GM13977 (cell line): ENCODE measurements around the gene CSNK1D.
"Not testable (repeated sequence)": the region's sequence is repeated elsewhere in the genome, so short reads cannot be mapped to it uniquely, and the experiment has no call there.

Experiments
- DNase-seq: peaks from one replicate; pipeline ENCODE4 v3.0.0; 2012; ENCODE audit warnings: low spot score
- CTCF ChIP-seq: IDR thresholded peaks from 2 replicates; pipeline ENCODE4 v1.5.1; 2012; ENCODE audit warnings: mild to moderate bottlenecking, control low read depth; ENCODE audit not compliant: insufficient read depth; ENCODE audit errors: extremely low read depth, missing control alignments
- in situ Hi-C: fragments of 300-500 bp; cut with MboI; formaldehyde crosslinking; loops from one replicate; pipeline ENCODE4 v1.12.0; 2022; ENCODE audit warnings: low sequenced_read_pairs, low pct_unique_long_range_greater_than_20kb, mixed read lengths, inconsistent platforms; ENCODE audit not compliant: unreplicated experiment

CSNK1D gene

DNA sequence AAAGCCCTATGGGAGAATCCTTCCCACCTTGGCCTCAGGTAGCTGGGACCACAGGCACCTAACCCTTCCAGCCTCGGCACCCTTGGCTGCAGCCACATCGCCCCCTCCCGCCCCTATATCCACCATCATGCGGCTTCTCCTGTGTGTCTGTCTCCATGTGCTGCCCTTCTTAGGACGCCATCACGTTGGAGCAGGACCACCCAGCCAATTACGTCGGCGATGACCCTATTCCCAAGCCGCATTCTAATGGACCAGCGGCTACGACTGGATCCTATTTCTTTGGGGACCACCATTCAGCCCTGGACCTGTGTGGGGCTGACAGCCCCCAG is 57.6 kb downstream of the CSNK1D start:
- no peak for TF ChIP-seq CTCF
- no peak for DNase-seq
- in situ Hi-C loops, result no loop called here

GRCh38 chr17:82215095-82215971 is 58.2 kb downstream of the CSNK1D start:
- in situ Hi-C loops, result no loop called here
- DNase-seq, result peak; percentile 76
- TF ChIP-seq CTCF, result no peak

DNA sequence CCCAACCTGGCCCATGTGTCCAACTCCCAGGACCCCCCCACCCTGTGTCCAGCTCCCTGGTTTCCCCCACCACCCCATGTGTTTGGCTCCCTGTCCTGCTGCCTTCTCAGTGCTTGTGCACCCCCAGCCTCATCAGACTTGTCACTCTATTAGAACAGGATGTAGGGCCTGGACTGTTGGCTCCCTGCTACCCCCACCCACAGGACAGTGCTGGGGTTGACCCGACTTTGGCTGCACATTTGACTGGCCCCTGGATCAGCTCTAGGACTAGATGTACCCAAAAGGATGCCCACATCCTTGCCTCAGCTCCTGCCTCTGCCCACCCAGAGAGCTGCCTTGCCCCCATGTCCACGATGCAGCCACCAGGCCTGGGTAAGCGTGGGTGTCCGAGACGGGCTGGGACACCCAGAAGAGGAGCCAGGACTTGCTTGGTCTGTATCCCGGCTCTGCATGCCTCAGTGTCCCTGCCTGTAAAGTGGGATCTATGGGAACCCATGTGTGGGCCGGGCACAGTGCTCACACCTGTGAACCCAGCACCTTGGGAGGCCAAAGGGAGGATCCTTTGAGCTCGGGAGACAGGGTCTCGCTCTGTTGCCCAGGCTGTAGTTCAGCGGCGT is 59.4 kb downstream of the CSNK1D start:
- DNase-seq, result no peak
- in situ Hi-C loops, result no loop called here
- TF ChIP-seq CTCF, result no peak

DNA sequence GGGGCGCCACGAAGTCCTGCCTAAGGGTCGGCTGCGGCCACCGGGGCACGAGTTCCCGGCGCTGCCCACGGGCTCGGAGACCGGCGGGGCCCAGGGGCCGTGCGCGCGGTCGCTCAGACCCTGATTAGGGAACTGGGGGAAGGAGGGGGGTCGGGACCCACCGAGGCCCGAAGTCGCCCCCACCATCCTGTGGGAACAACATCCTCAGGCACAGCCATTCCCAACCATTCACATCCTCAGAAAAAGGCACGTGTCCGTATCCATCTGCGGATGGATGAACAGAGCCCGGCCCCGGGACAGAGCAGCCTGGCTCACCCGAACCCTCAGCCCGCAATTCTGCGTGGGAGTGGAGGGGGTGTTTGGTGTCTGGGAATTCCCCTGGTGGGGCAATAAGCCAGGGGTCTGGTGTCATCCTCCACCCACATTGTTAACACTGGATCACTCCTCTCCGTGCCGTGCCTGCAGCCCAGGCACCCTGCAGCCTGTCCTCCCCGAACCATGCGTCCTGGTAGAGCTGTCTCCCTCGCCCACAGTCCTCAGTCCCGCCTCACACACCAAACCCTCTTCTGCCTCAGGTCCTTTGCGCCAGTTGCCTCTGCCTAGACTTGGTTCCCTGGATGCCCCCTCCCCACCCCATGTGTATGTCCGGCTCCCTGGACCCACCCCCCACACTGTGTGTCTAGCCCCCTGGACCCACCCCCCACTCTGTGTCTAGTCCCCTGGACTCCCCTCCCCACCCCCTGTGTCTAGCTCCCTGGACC is 60.1 kb downstream of the CSNK1D start:
- in situ Hi-C loops, result no loop called here
- DNase-seq, result peak; percentile 77
- TF ChIP-seq CTCF, result no peak

GRCh38 chr17:82212331-82213250 is 60.9 kb downstream of the CSNK1D start, which contains the start of gene CCDC57:
Gene CCDC57, minus strand, starts transcription at chr17:82212842. Its CDS starts 10,898 bp downstream, at chr17:82201944.
- in situ Hi-C loops, result no loop called here
- TF ChIP-seq CTCF, result no peak
- DNase-seq, result peak; percentile 98

DNA sequence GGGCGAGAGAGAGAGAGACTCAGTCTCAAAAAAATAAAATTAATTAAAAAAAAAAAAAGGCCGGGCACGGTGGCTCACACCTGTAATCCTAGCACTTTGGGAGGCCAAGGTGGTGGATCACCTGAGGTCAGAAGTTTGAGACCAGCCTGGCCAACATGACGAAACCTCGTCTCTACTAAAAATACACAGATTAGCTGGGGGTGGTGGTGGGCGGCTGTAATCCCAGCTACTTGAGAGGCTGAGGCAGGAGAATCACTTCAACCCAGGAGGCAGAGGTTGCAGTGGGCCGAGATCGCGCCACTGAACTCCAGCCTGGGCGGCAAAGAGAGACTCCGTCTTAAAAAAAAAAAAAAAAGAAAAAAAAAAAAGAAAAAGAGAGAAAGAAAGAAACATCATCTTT is 62.8 kb downstream of the CSNK1D start:
- in situ Hi-C loops, DNase-seq: not testable (repeated sequence)
